Upper lobe of right lung (tissue), 1 donor: ENCODE results near the gene FOXO1. TPM values are rescaled to one million over a fixed set of nuclear protein-coding genes. Genes with fewer than 3 reads are reported as not detected.

Experiments used
- ATAC-seq: fragments of 200-7000 bp; cut with Tn5 transposase; one replicate; pipeline ENCODE4 v1.9.1; 2020; ENCODE audit warnings: mild to moderate bottlenecking, moderate library complexity
- DNase-seq: peaks from one replicate; pipeline ENCODE4 v3.0.0-alpha.2; 2020
- H3K27ac ChIP-seq: fragments of 200-600 bp; one replicate; pipeline ENCODE4 v1.8.0; 2022
- H3K27me3 ChIP-seq: fragments of 200-600 bp; one replicate; pipeline ENCODE4 v1.8.0; 2022; ENCODE audit warnings: mild to moderate bottlenecking
- H3K36me3 ChIP-seq: fragments of 200-600 bp; one replicate; pipeline ENCODE4 v1.8.0; 2022
- H3K4me1 ChIP-seq: fragments of 200-600 bp; one replicate; pipeline ENCODE4 v1.8.0; 2022
- H3K4me3 ChIP-seq: fragments of 200-600 bp; one replicate; pipeline ENCODE4 v1.8.0; 2022; ENCODE audit warnings: mild to moderate bottlenecking
- H3K9me3 ChIP-seq: fragments of 200-600 bp; one replicate; pipeline ENCODE4 v1.8.0; 2022
- intact Hi-C: fragments of 100-400 bp; cut with DNase I; formaldehyde crosslinking; loops from one replicate; pipeline ENCODE4 v1.11.0; 2022
- total RNA-seq: library from RNA; stranded (reverse); fragmentation: NEBNext Ultra II Directional; extraction: Animal tissue kit (Norgen Biotek cat#: 25700); gene quantifications from one replicate; pipeline ENCODE4 v1.2.1, GENCODE V29; 2021
- TF ChIP-seq, protein P1 (sequence below): fragments of 200-600 bp; IDR thresholded peaks from one replicate; pipeline ENCODE4 v1.8.0; 2022; ENCODE audit warnings: antibody characterized with exemption
- donor health status: DM: no; HTN: yes; CAD: no; lungs with severe emphysema.

FOXO1 gene
- total RNA-seq, 1 donor from 2014 or later: 29.4 TPM

DNA sequence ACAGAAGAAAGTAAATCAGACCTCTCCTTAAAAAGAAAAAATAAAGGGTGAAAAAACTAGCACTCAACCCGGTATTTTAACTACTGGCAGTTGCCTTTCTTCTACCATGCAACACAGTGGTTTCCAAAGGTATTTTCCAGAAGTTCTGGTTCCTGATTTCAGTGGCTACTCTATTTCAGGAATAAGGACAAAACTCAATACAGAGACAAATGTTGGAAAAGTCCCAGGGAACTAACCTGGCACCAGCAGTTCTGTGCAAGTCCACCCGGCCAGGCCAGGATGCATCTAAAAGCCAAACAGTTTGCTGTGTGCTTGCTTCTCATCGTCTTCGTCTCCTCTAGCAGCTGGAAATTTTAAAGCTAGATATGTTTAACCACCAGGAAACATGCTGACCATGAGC lies 52.5 kb downstream of the FOXO1 start:
- intact Hi-C loops: no loop called here

DNA sequence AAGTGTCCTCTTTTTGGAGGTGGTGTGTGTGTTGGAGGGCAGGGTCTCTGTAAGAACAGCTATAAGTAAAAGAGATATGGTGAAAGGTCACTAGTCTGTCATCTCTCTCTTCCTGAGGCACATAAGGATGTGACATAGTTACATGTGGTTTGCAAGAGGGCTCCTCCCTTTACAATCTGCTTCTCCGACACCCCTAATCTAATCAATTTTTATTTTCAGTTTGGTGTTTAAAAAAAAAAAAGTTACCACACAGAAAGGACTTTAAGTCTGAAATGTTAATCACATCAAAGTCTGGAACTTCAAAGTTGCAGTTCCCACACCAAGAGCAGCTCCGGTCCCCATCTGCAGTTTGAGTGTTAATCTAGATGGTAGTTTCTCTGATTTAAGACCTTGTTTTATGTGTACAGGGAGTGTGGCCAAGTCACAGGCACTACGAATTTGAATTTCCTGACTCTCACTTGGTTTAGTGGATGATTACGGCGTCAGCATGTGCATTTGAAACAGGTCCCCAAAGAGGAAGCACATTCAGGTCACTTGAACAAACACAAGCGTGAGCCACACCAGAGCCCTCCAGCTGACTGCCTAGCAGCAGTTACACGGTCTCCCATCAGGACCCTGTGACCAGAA lies 53.1 kb downstream of the FOXO1 start:
- ATAC-seq: peak; percentile 74

More for the DNA sequence above, 52.5 kb downstream of the FOXO1 start:
- Histone ChIP-seq H3K27ac (peak overlapping the region; percentile 0), H3K4me3 (no peak overlapping the region), H3K36me3 (no peaks in the 10 kb centered on the region), H3K4me1 (peaks cover 37% of the 10 kb centered on the region), H3K27me3 (no peaks in the 10 kb centered on the region), H3K9me3 (no peaks in the 10 kb centered on the region)
- ATAC-seq: no peak
- DNase-seq: no peak
- TF ChIP-seq, protein P1, sequence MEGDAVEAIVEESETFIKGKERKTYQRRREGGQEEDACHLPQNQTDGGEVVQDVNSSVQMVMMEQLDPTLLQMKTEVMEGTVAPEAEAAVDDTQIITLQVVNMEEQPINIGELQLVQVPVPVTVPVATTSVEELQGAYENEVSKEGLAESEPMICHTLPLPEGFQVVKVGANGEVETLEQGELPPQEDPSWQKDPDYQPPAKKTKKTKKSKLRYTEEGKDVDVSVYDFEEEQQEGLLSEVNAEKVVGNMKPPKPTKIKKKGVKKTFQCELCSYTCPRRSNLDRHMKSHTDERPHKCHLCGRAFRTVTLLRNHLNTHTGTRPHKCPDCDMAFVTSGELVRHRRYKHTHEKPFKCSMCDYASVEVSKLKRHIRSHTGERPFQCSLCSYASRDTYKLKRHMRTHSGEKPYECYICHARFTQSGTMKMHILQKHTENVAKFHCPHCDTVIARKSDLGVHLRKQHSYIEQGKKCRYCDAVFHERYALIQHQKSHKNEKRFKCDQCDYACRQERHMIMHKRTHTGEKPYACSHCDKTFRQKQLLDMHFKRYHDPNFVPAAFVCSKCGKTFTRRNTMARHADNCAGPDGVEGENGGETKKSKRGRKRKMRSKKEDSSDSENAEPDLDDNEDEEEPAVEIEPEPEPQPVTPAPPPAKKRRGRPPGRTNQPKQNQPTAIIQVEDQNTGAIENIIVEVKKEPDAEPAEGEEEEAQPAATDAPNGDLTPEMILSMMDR: no peak

DNA sequence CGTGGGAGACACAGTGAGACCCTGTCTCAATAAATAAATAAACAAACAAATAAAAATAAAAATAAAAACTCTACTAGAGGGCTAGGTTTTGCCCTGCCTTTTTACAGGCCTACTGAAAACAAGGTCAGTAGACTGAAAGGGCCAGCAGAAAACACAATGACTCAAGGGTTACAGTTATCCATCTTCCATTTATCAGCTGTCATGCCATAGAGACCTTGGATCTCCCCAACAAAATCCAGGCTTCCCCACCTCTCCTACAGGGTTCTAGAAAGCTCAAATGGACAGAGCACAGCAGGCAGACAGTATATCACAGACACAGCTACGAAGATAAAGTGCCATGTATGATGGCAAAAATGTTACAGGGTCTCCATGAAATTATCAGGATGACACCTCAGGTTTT lies 54.4 kb downstream of the FOXO1 start:
- intact Hi-C loops: no loop called here
- Histone ChIP-seq H3K36me3 (no peaks in the 10 kb centered on the region), H3K4me1 (peaks cover 31% of the 10 kb centered on the region), H3K27ac (no peak overlapping the region), H3K4me3 (no peak overlapping the region), H3K9me3 (no peaks in the 10 kb centered on the region), H3K27me3 (no peaks in the 10 kb centered on the region)
- ATAC-seq (no peak), DNase-seq (no peak)
- TF ChIP-seq, protein P1: no peak

More for the DNA sequence above, 53.1 kb downstream of the FOXO1 start:
- H3K4me3 ChIP-seq: no peak overlapping the region
- no peaks in the 10 kb centered on the region for H3K27me3 ChIP-seq
- intact Hi-C loops: no loop called here
- no peaks in the 10 kb centered on the region for H3K36me3 ChIP-seq
- H3K27ac ChIP-seq: peak overlapping the region; percentile 0
- TF ChIP-seq, protein P1: no peak
- DNase-seq: no peak
- H3K9me3 ChIP-seq: no peaks in the 10 kb centered on the region
- H3K4me1 ChIP-seq: peaks cover 37% of the 10 kb centered on the region

DNA sequence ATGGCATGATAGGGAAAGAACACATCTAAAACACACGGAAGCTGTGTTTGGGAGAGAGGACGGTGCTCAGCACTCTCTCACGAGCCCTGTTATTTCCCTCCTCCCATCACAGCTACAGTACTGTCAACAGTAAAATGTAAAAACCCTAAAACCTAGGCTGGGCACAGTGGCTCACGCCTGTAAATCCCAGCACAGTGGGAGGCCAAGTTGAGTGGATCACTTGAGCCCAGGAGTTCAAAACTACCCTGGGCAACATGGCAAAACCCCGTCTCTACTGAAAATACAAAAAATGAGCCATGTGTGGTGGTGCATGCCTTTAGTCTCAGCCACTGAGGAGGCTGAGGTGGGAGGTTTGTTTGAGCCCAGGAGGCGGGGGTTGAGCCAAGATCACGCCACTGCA lies 54.8 kb downstream of the FOXO1 start:
- ATAC-seq (no peak), DNase-seq (no peak)
- intact Hi-C loops: no loop called here
- Histone ChIP-seq H3K4me1 (peaks cover 27% of the 10 kb centered on the region), H3K27me3 (no peaks in the 10 kb centered on the region), H3K4me3 (no peak overlapping the region), H3K36me3 (no peaks in the 10 kb centered on the region), H3K27ac (no peak overlapping the region), H3K9me3 (no peaks in the 10 kb centered on the region)
- TF ChIP-seq, protein P1: no peak

DNA sequence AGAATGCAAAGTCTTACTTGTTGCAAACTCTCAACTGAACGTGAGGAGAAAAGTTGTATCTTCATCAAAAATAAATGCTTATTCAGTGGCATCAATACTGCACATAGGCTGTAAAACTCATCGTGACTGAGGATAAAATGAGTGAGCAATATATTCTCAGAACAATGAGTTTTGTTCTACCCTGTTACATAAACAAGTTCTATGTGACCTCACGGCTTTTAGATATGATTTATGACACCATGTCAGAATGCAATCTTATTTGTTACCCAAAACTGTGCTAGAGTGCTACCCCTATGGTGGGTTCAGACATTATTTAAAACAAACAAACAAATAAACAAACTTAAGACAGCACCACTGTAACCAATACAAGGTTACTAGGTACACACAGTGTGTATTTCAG lies 55.4 kb downstream of the FOXO1 start:
- no peak for ATAC-seq
- peak overlapping the region; percentile 1 for H3K27ac ChIP-seq
- peaks cover 23% of the 10 kb centered on the region for H3K4me1 ChIP-seq
- no peaks in the 10 kb centered on the region for H3K27me3 ChIP-seq
- no peak overlapping the region for H3K4me3 ChIP-seq
- TF ChIP-seq, protein P1: no peak
- no peaks in the 10 kb centered on the region for H3K36me3 ChIP-seq
- DNase-seq: no peak
- intact Hi-C loops: no loop called here
- H3K9me3 ChIP-seq: no peaks in the 10 kb centered on the region
